ENCODE data around the gene HLA-DOB.

HLA-DOB gene

DNA sequence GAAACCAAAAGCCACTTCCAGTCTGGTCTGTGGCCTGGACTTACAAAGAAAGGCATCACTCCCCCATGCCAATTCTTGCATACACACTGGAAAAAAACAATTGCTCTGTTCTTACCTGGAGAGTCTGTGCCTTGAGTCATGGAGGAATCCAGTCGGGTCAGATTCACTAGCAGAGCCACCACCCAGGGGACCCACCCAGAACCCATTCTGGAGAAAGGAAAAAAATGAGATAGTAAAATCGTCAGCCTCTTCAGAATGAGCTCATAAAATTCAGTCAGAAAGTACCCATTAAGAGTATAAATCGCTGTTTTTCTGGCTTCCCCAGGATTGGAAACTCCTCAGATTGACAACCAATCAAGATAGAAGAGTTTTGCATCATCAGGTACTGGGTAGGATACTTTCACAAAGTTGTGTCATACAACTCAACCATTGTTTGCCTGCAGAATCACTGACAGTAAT is at the start of gene HLA-DOB:
Gene HLA-DOB (minus strand): TSS at position 257 of the 459 bp plus-strand sequence. CDS start 51 bp downstream, at position 206.
- DNase-seq, result no peak

DNA sequence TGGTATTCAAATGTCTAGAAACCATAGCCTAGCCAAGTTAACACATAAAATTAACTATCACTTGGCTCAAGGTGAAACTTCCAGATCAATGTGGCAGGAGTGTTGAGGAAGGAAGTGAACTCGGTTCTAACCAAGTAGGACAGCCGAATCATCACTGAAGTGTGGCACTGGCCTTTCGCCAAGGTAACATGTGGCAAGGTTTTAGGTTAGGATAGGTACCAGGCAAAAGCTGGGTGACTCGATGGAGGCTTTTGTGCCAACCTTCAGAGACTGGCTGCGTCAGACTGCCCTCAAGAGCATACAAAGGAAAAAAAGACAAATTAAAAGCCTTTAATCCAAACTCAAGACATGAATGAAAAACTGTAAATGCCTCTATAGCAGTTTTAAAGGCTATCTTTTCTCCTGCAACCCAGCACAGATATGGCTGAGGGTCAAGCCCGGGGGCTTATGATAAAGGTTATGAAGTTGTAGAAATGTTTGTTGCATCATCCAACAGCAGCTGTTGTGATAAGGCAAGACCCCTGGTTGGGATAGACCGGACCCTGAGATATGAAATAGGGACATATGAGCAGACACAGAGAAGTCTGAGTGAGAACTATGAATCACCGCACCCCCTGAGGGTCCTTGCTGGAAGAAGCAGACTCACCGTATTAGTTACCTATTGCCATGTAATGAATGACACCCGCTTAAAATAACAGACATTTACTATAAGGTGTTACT is 49.1 kb upstream of the HLA-DOB start:
- DNase-seq, result no peak

DNA sequence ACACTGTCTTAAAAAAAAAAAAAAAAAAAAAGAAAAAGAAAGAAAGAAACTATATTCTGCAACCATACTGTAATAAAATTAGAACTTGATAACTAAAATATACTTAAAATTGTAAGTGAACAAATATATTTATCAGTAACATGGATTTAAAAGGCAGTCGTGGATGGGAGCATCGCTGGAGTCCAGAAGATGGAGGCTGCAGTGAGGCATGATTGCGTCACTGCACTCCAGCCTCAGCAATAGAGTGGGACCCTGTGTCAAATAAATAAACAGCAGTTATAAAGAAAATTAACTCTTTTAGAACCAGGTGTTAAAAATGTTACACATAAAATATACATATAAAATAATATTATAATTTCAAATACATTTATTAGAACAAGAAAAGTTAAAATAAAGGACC is 45.9 kb upstream of the HLA-DOB start:
- no peak for DNase-seq

DNA sequence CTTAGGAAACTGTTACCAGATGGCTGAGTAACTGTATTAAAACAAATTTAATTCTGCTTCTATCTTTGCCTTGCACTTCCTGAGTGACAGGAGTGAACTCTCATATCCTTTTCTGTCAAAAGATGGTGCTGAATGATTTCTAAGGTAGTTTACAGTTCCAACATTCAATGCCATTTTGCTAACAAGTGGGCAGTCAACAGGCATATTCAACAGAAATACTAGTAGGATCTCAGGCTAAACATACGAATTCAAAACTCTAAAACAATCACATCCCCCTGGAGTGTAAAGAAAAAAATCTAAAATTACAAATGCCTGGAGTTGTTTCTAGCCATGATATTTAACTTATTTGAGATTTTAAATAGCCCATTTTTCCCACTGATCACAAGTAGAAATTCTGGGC is 43.9 kb upstream of the HLA-DOB start:
- no peak for DNase-seq

DNA sequence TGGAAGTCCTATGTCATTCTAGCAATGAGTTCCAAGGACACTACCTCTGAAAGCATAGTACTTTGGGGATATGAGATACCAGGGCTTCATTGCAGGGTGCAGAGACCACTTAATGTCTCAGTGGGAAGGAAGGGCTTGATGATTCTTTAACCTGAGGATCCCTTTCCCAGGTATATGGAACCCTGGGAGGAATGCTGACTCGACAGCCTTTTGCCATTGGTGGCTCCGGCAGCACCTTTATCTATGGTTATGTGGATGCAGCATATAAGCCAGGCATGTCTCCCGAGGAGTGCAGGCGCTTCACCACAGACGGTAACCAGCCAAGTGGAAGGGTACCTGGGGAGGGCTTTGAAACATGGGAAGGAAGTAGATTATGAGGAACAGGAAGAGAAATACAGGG is 41.4 kb upstream of the HLA-DOB start:
- no peak for DNase-seq

DNA sequence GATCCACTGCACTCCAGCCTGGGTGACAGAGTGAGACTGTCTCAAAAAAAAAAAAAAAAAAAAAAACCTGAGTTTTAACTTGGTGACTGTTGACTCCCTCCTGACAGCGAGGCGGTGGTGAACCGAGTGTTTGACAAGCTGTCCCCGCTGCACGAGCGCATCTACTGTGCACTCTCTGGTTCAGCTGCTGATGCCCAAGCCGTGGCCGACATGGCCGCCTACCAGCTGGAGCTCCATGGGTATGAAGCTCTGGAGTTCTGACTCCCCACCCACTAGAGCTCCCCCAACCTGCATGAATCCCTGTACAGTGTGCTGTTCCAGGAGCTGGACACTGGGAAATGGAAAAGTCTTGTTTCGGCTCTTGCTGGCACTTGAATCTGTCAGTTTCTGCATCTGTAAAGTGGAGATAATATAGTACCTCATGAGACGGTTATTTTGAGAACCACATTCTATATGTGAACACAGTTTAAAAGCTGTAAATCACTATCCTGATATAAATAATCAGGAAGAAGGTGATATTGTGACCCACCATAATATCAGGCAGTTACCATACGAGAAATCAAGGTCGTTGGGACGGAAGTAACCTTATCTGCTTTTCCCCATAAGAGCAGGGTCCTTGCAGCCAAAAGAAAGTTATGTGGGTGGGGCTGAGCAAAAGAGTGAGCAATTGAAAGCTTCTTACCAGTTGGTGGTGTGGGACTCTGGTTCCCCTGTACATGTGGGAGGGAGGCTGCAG is 40.5 kb upstream of the HLA-DOB start:
- no peak for DNase-seq

DNA sequence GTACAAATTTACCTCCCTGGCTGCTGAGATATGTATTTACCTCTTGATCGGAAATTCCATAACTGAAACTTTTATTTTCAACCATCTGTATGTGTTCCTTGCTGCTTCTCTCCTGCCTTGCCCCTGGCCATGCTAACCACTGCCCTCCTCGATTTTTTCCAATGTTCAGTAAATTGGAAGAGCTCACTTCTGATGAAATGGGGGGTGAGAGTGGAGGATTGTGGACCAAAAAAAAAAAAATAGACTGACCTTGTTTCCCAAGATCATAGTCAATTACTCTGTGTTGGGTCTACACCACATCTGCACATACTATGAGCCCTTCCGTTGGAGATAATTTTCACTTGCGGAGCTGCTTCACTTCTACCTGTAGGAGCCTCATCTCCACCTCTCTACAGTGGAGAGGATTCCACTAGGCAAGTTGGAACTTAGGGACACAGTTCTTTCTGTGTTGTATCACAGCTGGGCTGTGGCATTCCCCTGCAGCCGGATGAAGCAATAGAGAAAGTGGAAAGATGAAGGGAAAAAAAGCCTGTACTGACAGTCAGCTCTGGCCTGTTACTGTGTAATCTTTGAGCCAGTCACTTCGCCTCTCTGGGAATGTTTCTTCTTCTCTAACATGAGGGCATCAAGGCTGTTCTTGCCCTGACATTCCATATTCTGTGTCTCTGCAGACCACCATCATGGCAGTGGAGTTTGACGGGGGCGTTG is 38.8 kb upstream of the HLA-DOB start:
- no peak for DNase-seq

DNA sequence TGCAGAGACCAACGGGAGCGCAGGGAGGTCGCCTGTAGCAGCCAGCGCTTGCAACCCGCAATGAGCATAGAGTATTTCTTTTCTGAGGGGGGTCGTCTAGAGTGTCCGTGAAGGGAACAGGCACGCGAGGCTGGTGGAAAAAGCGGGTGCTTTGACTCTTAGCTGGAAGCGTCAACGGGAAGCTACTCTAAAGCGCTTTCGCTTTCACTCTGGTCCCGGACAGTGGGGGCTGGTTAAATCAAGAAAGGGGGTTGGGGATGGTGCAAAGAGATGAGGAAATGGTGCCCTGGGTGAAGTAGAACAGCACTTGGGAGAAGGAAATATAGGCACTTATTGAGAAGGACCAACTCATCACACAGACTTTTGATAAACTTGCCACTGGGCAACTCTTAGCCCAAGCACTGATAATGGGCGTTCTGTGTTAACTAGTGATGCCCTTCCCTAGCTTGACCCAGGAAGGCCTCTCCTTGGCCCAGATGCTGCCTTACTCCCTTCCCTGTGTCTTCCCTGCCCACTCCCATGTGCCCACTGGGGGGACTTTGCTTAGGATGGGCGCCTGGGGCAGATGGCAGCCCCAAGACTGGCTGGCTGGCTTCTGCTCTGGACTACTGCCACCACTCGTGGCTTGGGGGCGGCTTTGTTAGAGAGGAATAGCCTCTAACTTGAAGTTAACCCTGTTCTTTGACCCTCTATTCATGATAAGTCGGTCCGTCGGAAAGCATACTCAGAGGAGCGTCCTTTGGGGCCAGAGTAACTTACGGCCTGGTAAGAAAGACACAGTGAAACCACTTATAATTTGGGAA is 37.8 kb upstream of the HLA-DOB start:
- no peak for DNase-seq

DNA sequence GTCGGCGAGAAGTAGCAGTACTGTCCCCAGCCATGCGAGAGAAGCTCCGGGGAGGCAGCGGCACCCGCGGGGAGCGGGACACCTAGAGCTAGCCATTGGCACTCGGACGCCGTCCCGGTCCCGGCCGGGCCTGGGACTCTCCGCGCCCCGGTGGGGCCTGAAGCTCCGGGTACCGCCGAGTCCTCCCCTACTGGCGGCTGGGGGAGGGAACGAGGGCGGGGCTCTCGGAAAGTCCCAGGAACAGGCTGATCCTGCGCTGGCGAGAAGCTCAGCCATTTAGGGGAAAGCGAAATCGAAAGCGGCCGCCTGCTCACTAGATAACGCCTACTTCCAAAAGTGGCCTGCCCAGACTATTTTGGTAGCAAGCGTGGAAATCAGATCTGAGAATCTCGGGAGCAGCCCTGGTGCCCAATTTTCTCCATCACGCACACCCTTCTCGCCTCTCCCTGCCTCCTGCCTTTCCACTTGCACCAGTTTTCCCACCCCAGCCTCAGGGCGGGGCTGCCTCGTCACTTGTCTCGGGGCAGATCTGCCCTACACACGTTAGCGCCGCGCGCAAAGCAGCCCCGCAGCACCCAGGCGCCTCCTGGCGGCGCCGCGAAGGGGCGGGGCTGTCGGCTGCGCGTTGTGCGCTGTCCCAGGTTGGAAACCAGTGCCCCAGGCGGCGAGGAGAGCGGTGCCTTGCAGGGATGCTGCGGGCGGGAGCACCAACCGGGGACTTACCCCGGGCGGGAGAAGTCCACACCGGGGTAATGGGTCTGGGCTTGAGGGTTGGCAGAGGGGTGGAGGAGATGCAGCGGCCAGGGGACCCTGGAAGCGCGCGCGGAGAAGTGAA is 37.0 kb upstream of the HLA-DOB start, which contains the start of the genes PSMB9 and TAP1:
Gene PSMB9 (plus strand): TSS at position 652 of the 835 bp plus-strand sequence. CDS start 38 bp downstream, at position 690.
Gene TAP1 (minus strand): TSS at position 164 of the 835 bp plus-strand sequence. CDS start 68 bp downstream, at position 96.
- DNase-seq, result peak; percentile 90

DNA sequence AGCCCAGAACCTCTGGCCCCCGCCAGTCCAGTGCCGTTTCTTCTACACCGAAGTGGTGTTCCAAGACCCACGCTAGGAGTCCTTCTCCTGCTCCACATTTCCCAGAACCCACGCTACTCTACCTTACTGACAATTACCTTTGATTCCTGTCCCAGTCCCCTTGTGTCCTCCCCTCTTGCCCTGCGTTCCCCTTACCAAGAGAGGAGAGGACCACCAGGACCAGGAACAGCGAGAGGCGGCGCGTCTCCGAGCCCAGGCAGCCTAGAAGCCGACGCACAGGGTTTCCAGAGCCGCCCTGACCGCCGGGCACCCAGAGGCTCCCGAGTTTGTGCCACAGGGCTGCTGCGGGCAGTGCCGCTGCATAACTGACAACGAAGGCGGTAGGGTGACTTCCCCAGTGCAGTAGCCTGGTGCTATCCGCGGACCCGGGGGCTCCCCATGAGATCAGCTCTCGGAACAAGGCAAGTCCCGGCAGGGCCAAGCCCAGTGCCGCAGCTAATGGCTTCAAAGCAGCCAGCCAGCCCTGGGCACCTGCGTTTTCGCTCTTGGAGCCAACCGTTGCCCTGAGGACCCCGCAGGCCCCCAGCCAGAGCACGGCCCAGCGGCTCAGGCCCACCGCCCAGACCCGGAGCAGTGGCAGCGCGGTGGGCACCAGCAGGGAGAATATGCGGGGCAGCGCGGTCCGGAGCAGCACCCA is 36.2 kb upstream of the HLA-DOB start:
- DNase-seq, result peak; percentile 80

DNA sequence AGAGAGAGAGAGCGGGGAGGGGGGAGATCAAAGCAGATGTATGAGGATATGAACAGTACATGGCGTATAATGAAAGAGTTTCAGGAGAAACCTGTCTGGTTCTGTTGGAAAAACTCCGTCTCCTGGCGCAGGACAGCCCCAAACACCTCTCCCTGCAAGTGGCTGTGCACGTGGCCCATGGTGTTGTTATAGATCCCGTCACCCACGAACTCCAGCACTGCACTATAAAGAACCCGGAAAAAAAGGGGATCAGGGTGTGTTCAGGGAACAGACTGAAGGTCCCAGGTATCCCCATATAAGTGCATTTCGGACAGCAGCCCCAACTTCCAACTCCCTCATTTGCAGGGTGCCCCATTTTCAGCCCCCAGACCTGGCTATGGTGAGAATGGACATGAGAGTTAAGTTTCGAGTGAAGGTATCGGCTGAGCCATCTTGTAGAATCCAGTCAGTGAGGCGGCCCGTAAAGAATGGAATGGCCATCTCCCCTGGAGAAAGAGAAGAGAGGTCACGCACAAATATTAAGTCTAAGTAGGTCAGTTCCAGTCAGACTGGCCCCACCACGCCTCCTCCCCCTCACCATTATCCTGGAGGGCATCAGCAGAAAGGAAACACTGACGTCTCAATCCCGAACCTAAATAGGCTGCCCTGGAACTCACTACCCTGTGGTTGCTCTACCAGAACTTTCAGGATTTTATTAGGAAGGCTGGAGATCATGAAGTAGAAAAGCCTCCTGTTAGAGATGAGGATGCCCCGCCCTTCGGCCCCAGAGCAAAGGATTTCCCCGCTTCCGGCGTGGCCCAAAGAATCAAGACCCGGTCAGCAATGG is 35.4 kb upstream of the HLA-DOB start:
- DNase-seq, result peak; percentile 54

DNA sequence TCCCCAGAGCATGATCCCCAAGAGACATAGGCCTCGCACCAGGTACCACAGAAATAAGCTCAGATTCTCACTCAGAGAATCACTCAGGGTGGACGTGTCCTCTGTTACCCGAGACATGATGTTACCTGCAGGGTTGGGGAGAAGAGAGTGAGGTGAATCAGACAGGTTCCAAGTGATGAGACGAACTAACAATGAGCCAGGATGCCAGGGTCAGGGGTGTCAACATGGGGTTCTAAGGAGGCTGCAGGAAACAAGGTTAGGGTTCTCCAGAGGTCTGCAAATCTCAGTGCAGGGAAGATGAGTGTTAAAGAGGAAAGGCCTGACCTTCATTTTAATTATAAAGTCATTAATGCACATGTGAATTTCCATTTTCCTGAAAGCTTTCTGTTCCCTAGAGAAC is 34.2 kb upstream of the HLA-DOB start:
- no peak for DNase-seq

DNA sequence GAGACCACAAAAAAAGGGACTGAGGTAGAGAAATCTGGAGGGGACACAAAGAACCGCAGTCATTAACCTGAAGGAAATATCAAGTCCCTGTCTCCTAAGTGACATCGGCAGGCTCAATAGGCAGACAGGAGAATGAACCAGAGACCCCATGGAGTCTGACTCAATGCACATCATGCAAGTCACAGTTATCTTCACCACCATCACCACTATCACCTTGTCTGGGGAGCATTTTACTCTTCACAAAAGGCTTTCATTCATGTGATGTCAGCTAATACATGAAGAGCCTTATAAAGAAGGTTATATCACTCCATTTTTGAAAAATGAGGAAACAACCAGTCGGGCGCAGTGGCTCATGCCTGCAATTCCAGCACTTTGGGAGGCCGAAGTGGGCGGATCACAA is 32.3 kb upstream of the HLA-DOB start:
- DNase-seq, result no peak

DNA sequence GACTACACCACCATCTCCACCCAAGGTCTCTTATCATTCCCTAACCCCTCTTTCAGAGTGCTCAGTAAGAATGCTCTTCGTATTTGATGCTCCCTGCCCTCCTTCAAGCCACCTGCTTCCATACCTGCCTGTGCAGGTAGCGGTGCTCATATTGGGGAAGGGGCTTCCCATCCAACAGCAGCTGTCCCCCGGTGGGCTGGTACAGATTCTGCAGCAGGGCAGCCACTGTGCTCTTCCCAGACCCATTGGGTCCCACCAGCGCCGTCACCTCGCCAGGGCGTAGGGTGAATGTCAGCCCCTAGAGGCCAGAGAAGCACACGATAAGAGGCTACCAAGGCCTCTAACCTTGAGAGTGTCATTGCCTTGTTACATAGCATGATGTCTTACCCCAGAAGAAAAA is 31.0 kb upstream of the HLA-DOB start:
- DNase-seq, result no peak

DNA sequence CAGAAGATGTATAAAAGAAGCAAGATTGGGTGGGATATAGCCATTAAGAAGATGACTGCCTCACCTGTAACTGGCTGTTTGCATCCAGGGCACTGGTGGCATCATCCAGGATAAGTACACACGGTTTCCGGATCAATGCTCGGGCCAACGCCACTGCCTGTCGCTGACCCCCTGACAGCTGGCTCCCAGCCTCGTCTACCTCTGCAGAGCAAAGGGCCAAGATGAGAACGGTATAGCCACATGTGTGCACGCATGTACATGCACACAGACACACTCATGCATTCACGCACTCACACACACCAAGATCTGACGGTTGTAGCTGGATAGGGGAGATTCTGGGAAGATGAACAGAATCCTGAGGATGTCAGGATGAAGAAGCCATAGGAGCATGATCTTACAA is 30.2 kb upstream of the HLA-DOB start:
- DNase-seq, result no peak

DNA sequence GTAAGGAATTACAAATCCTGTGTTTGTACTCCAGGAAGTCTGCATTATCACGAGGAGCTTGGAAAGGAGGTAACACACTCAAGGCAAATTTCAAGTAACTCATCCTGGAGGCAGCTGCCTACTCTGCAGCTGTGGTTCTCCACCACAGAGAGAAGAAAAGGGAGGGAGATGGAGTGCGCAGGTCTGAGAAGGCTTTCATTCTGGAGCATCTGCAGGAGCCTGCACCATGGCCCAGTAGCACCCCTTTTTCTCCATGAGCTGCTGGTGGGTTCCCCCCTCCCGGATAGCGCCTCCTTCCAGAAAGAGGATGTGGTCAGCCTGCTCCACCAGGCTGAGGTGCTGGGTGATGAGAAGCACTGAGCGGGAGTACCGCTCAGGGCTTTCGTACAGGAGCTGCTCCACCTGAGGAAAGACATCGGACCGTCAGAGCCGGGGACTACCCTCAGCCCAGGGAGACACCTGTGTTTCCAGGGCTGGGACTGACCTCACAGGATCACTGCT is 28.6 kb upstream of the HLA-DOB start:
- DNase-seq, result peak; percentile 50

DNA sequence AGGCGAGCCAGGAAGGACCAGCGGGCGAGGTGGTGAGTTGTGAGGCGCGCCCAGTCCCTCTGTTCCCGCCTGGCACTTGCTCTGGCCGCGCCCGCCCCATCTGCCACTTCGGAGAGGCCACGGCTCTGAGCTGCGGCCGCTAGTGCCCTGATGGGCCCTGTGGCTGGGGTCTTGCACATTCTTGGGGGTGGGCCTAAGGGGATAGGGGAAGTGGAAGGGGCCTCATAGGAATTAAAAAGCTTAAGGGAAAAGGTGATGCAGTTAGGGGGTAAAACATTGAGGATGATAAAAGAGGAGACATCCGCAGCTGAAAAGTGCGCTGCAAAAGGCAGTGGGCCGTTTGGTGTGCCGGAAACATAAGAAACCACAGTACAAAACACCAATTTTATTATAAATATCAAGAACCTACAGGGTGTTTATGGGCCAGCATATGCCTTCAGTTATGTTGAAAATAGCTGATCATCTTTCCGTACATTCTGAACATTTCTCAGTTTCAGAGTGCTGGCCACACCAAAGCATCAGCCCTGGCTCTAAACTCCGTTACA is 28.1 kb upstream of the HLA-DOB start:
- DNase-seq, result no peak

DNA sequence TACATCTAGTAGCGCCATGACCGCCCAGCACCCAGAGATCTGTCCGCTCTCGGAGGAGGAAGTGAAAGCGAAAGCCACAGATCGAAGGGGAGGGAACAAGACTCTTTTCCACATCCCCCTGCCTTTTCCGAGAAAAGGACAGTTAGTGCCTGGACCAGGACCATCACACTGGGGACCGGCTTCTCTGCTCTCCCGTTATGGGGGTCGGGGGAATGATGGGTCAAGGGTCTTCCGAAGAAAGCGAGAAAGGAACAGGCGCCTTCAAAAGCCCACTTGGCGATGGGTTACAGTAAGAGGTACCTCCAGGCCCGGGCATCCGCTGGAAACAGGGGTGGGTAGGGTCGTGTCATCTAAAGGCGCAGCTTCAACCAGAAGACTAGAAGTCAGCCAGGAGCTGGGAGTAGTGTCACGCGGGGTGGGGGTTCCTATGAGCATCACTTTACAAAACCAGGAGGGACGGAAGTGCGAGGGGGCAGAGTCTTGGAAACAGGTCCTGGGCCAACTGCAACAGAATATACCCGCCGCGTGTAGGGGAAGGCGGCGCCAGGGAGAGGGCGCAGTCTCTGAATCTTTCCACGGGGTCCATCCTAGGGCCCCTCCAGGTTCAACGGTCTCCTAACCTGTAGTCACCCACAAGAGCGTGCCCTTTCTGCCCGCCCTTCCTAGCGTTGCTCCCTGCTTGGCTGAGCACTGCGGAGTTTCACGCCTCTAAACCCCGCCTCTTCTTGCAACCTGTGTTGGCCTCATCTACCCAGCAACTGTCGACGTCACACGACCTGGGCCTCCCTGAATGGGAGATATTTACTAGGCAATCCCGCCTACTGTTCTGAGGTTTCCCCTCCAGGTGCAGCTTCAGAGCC is 27.4 kb upstream of the HLA-DOB start, which contains the start of gene PSMB8:
Gene PSMB8 (minus strand): TSS at position 69 of the 860 bp plus-strand sequence. CDS start 51 bp downstream, at position 18.
- DNase-seq, result peak; percentile 94
